NCI-H1436 (cell line): ENCODE measurements around the gene MED15.

ENCODE experiments used
- DNase-seq: peaks from one replicate; lab custom pipeline; 2025; lab: John Stamatoyannopoulos, UW

MED15 gene

GRCh38 chr22:20552443-20553401 lies 45.3 kb downstream of the MED15 start:
- no peak for DNase-seq

GRCh38 chr22:20553947-20554741 lies 46.7 kb downstream of the MED15 start:
- DNase-seq: no peak

- DNase-seq: no peak
Measured at GRCh38 chr22:20554824-20555223, 47.4 kb downstream of the MED15 start.

- DNase-seq: no peak
Measured at GRCh38 chr22:20558534-20558933, 51.1 kb downstream of the MED15 start.

- DNase-seq: no peak
Measured at GRCh38 chr22:20559174-20559760, 51.9 kb downstream of the MED15 start.

GRCh38 chr22:20560716-20561115 lies 53.3 kb downstream of the MED15 start:
- no peak for DNase-seq

GRCh38 chr22:20561882-20562281 lies 54.5 kb downstream of the MED15 start:
- no peak for DNase-seq

- DNase-seq: no peak
Measured at GRCh38 chr22:20562607-20563465, 55.4 kb downstream of the MED15 start.

GRCh38 chr22:20563466-20563906 lies 56.1 kb downstream of the MED15 start:
- no peak for DNase-seq

GRCh38 chr22:20563941-20564371 lies 56.5 kb downstream of the MED15 start:
- no peak for DNase-seq

- DNase-seq: no peak
Measured at GRCh38 chr22:20565079-20565734, 57.8 kb downstream of the MED15 start.

- DNase-seq: no peak
Measured at GRCh38 chr22:20565761-20566160, 58.4 kb downstream of the MED15 start.

- no peak for DNase-seq
Measured at GRCh38 chr22:20566420-20567260, 59.2 kb downstream of the MED15 start.

- DNase-seq: no peak
Measured at GRCh38 chr22:20567371-20567847, 60.0 kb downstream of the MED15 start.

GRCh38 chr22:20567993-20568417 lies 60.6 kb downstream of the MED15 start:
- DNase-seq: no peak

- DNase-seq: no peak
Measured at GRCh38 chr22:20568502-20569058, 61.2 kb downstream of the MED15 start.

- DNase-seq: no peak
Measured at GRCh38 chr22:20569059-20570058, 61.9 kb downstream of the MED15 start.

- no peak for DNase-seq
Measured at GRCh38 chr22:20571078-20571503, 63.7 kb downstream of the MED15 start.
